ENCODE measurements around the gene PPP1R8. TPM values are rescaled to one million over a fixed set of nuclear protein-coding genes. Genes with fewer than 3 reads are reported as not detected.

PPP1R8 gene
- total RNA-seq, 4 donors from 2014 or later = 33.2 to 51.6 (median 42.0) TPM

DNA sequence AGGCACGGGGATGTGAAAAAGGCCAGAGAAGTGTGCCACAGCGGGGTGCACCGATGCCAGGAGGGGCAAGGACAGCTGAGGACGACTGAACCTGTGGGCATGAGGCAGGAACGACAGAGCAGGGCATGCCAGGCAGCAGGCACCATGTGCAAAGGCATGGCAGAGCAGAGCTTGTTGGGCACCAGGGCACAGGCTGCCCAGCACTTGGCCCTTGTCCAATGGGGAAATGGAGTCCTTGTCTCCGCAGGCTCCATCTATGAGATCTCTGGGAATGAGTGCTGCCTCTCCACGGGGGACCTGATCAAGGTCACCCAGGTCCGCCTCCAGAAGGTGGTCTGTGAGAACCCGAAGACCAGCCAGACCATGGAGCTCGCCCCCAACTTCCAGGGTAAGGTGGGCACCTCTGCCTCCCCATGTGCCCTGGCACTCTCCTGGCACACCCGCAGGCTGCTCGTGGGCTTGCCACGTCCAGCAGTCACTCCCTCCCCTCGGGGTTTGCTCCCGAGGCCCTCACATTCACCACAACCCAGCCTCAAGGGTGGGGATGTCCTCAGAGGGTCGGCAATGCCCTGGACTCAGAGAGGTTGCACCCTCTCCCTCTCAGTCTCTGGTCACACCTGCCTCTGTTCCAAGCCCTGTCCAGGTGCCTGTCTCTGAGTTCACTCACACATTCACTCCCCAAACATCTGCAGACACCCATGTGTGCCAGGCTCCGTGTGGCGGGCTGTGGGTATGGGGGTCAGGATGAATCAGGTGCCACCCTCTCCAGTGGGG lies 45.9 kb downstream of the PPP1R8 start:
- TF ChIP-seq POLR2AphosphoS5 (IDR thresholded peaks at IDR 0.05) = no peak
- TF ChIP-seq, protein P1, sequence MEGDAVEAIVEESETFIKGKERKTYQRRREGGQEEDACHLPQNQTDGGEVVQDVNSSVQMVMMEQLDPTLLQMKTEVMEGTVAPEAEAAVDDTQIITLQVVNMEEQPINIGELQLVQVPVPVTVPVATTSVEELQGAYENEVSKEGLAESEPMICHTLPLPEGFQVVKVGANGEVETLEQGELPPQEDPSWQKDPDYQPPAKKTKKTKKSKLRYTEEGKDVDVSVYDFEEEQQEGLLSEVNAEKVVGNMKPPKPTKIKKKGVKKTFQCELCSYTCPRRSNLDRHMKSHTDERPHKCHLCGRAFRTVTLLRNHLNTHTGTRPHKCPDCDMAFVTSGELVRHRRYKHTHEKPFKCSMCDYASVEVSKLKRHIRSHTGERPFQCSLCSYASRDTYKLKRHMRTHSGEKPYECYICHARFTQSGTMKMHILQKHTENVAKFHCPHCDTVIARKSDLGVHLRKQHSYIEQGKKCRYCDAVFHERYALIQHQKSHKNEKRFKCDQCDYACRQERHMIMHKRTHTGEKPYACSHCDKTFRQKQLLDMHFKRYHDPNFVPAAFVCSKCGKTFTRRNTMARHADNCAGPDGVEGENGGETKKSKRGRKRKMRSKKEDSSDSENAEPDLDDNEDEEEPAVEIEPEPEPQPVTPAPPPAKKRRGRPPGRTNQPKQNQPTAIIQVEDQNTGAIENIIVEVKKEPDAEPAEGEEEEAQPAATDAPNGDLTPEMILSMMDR (IDR thresholded peaks at IDR 0.05) = no peak
- H3K27ac ChIP-seq (replicated peaks in 1 of 4) = peak overlapping the region in 2 of 4 donors; percentile 6 to 40
- intact Hi-C loops (cut with DNase I) = no loop called here
- peaks cover 0 to 3% (median 0%) of the 10 kb centered on the region in 4 donors for H3K36me3 ChIP-seq
- peaks cover 0 to 23% (median 0%) of the 10 kb centered on the region in 4 donors for H3K27me3 ChIP-seq
- peaks cover 5 to 16% (median 15%) of the 10 kb centered on the region in 4 donors for H3K4me1 ChIP-seq
- no peaks in the 10 kb centered on the region for H3K9me3 ChIP-seq
- 81% methylated on average over 10 of the region's 18 CpGs for WGBS
- no peak overlapping the region for H3K4me3 ChIP-seq
- no peak for DNase-seq (ENCODE audit: extremely low spot score)

DNA sequence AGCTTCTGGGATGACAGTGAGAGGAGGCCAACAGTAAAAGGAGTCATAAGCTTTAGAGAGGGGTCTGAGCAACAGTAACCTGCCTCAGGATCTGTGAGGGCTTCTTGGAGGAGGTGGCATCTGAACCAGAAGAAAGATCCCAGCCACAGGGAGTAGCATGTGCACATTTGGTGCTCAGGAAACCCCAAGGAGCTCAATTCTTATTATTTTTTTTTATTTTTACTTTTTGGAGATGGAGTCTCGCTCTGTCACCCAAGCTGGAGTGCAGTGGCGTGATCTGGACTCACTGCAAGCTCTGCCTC lies 46.5 kb downstream of the PPP1R8 start:
- no peak for DNase-seq (ENCODE audit: extremely low spot score)
- Histone ChIP-seq H3K36me3 (peaks cover 0 to 4% (median 0%) of the 10 kb centered on the region in 4 donors), H3K27me3 (peaks cover 0 to 23% (median 0%) of the 10 kb centered on the region in 4 donors), H3K9me3 (no peaks in the 10 kb centered on the region), H3K27ac (replicated peaks in 1 of 4) (no peak overlapping the region), H3K4me3 (no peak overlapping the region), H3K4me1 (peaks cover 5 to 14% (median 12%) of the 10 kb centered on the region in 4 donors)
- no peak for TF ChIP-seq POLR2AphosphoS5 (IDR thresholded peaks at IDR 0.05)
- no peak for TF ChIP-seq EP300 (IDR thresholded peaks at IDR 0.05)
- intact Hi-C loops (cut with DNase I) = no loop called here
- 96% methylated on average over 2 of the region's 2 CpGs for whole genome bisulfite sequencing

DNA sequence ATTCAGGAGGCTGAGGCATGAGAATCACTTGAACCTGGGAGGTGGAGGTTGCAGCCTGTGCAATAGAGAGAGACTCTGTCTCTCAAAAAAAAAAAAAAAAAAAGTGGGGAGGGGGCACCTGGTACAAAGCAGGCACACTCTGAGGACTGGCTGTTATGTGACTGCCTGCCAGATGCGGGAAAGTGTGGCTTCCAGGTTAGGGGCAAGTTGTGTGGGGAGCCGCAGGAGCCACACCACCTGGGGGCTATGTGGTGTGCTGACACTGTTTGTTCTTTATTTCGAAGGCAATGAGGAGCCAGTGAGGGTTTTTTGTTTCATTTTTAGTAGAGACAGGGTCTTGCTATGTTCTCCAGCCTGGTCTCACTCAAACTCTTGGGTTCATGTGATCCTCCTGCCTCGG lies 47.5 kb downstream of the PPP1R8 start:
- Histone ChIP-seq H3K9me3 (no peaks in the 10 kb centered on the region), H3K4me1 (peaks cover 0 to 4% (median 3%) of the 10 kb centered on the region in 4 donors), H3K27me3 (peaks cover 0 to 20% (median 0%) of the 10 kb centered on the region in 4 donors), H3K27ac (replicated peaks in 1 of 4) (no peak overlapping the region), H3K36me3 (peaks cover 0 to 10% (median 0%) of the 10 kb centered on the region in 4 donors), H3K4me3 (no peak overlapping the region)
- WGBS = 90% methylated on average over 4 of the region's 4 CpGs
- DNase-seq (ENCODE audit: extremely low spot score) = no peak
- intact Hi-C loops (cut with DNase I) = no loop called here
- TF ChIP-seq EP300 (IDR thresholded peaks at IDR 0.05) = no peak
- no peak for TF ChIP-seq POLR2AphosphoS5 (IDR thresholded peaks at IDR 0.05)
- no peak for TF ChIP-seq POLR2A (IDR thresholded peaks at IDR 0.05; ENCODE audit: low read depth)
- TF ChIP-seq, protein P1 (IDR thresholded peaks at IDR 0.05) = no peak

DNA sequence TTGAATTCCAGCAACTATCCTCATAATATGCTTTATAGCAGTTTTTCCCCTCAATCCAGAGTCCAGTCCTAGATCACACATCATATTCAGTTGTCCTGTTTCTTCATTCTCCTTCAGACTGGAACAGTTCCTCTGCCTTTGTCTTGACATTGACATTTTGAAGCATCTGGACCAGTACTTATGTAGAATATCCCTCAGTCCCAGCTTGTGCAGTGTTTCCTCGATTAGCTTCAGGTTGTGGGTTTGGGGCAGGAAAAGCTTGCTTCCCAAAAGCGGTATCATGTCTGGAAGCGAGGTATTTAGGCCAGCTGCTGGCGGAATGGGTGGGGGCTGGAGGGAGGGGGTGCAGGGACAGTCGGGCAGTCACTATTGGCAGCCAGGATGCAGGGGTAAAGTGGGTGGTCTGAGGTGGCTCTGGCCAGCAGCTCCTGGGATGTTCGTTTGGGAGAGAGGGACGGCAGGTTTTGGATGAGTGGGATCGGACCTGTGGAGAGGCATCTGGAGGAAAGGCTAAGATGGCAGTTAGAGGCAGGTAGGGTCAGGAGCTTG lies 48.3 kb downstream of the PPP1R8 start:
- 69% methylated on average over 8 of the region's 8 CpGs for WGBS

More for the DNA sequence above, 48.3 kb downstream of the PPP1R8 start:
- Histone ChIP-seq H3K27ac (replicated peaks in 1 of 4) (no peak overlapping the region), H3K9me3 (no peaks in the 10 kb centered on the region), H3K4me3 (no peak overlapping the region), H3K27me3 (peaks cover 0 to 14% (median 0%) of the 10 kb centered on the region in 4 donors), H3K4me1 (no peaks in the 10 kb centered on the region), H3K36me3 (peaks cover 0 to 14% (median 0%) of the 10 kb centered on the region in 4 donors)
- no peak for TF ChIP-seq POLR2AphosphoS5 (IDR thresholded peaks at IDR 0.05)
- TF ChIP-seq POLR2A (IDR thresholded peaks at IDR 0.05; ENCODE audit: low read depth) = no peak
- TF ChIP-seq EP300 (IDR thresholded peaks at IDR 0.05) = no peak
- TF ChIP-seq, protein P1 (IDR thresholded peaks at IDR 0.05) = no peak
- no peak for DNase-seq (ENCODE audit: extremely low spot score)
- intact Hi-C loops (cut with DNase I) = no loop called here
